SK-N-SH (cell line): ENCODE data around the gene PLXND1.

Experiments used
- FOXM1 ChIP-seq: IDR thresholded peaks from 2 replicates; pipeline ENCODE4 v1.4.0; 2012; ENCODE audit warnings: low read depth, mild to moderate bottlenecking
- MXI1 ChIP-seq: IDR thresholded peaks from 2 replicates; pipeline ENCODE4 v1.6.1; 2012; ENCODE audit warnings: mild to moderate bottlenecking, low read depth, low read length, improper control_type of control experiment
- RCOR1 ChIP-seq: fragments of 150-350 bp; IDR thresholded peaks from 2 replicates; pipeline ENCODE4 v1.6.1; 2017; ENCODE audit warnings: antibody characterized with exemption, low read length
- TAF1 ChIP-seq: IDR thresholded peaks from 2 replicates; pipeline ENCODE4 v1.6.1; 2012; ENCODE audit warnings: low read depth, mild to moderate bottlenecking, low read length, moderate library complexity, borderline replicate concordance
- TEAD4 ChIP-seq: IDR thresholded peaks from 2 replicates; pipeline ENCODE4 v1.4.0; 2012; ENCODE audit warnings: mild to moderate bottlenecking, borderline replicate concordance; ENCODE audit not compliant: insufficient read depth
- TF ChIP-seq, protein P1 (sequence below): fragments of 200-600 bp; sonication (generic); IDR thresholded peaks from 2 replicates; pipeline ENCODE4 v1.6.1; 2017; ENCODE audit warnings: antibody characterized with exemption, mild to moderate bottlenecking, moderate library complexity
- TF ChIP-seq, protein P2 (sequence below): IDR thresholded peaks from 2 replicates; pipeline ENCODE4 v1.6.1; 2012; ENCODE audit warnings: mild to moderate bottlenecking, low read depth, low read length, moderate library complexity
- TF ChIP-seq, protein P3 (sequence below): IDR thresholded peaks from 2 replicates; pipeline ENCODE4 v1.4.0; 2012; ENCODE audit warnings: low read depth, borderline replicate concordance

DNA sequence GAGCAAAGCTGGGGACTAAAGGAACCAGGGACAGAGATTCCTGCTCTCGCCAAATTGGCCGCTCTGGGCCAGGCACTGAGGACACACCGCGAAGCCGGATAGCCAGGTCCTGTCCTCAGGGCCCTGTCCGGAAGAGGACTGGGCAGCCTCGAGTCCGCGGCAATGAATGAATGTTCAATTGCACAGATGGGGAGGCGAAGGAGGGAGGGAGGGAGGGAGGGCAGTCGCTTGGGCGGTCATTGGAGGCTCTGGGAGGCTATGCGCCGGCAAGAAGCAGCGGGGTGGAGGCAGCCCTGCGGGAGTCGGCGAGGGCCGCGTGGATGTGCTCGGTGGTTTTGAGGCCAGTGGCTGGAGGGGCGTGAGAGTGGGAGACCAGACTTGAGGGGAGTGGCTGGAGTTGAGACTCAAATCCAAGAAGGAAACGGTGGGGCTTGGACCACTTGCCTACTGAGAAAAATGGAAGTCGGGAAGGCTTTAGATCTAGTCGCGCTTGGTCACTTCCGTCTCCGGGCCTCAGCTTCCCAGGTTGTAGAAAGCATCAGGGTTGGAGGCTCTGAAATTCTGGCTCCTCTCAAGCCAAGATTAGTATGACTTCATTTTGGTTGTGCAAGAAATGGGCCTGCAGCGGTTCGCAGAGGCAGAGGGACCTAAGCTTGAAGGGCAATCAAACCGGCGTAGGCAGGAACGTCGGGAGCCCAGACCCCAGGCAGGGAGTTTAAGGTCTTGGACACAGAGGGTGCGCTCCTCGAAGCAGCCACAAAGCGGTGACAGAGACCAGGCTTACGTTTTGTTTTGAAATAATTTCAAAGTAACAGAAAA is 21.1 kb upstream of the PLXND1 start:
- TF ChIP-seq, protein P1, sequence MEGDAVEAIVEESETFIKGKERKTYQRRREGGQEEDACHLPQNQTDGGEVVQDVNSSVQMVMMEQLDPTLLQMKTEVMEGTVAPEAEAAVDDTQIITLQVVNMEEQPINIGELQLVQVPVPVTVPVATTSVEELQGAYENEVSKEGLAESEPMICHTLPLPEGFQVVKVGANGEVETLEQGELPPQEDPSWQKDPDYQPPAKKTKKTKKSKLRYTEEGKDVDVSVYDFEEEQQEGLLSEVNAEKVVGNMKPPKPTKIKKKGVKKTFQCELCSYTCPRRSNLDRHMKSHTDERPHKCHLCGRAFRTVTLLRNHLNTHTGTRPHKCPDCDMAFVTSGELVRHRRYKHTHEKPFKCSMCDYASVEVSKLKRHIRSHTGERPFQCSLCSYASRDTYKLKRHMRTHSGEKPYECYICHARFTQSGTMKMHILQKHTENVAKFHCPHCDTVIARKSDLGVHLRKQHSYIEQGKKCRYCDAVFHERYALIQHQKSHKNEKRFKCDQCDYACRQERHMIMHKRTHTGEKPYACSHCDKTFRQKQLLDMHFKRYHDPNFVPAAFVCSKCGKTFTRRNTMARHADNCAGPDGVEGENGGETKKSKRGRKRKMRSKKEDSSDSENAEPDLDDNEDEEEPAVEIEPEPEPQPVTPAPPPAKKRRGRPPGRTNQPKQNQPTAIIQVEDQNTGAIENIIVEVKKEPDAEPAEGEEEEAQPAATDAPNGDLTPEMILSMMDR = peak; percentile 67
- no peak for TF ChIP-seq MXI1
- TF ChIP-seq TAF1 = no peak
- TF ChIP-seq RCOR1 = no peak
- TF ChIP-seq, protein P2, sequence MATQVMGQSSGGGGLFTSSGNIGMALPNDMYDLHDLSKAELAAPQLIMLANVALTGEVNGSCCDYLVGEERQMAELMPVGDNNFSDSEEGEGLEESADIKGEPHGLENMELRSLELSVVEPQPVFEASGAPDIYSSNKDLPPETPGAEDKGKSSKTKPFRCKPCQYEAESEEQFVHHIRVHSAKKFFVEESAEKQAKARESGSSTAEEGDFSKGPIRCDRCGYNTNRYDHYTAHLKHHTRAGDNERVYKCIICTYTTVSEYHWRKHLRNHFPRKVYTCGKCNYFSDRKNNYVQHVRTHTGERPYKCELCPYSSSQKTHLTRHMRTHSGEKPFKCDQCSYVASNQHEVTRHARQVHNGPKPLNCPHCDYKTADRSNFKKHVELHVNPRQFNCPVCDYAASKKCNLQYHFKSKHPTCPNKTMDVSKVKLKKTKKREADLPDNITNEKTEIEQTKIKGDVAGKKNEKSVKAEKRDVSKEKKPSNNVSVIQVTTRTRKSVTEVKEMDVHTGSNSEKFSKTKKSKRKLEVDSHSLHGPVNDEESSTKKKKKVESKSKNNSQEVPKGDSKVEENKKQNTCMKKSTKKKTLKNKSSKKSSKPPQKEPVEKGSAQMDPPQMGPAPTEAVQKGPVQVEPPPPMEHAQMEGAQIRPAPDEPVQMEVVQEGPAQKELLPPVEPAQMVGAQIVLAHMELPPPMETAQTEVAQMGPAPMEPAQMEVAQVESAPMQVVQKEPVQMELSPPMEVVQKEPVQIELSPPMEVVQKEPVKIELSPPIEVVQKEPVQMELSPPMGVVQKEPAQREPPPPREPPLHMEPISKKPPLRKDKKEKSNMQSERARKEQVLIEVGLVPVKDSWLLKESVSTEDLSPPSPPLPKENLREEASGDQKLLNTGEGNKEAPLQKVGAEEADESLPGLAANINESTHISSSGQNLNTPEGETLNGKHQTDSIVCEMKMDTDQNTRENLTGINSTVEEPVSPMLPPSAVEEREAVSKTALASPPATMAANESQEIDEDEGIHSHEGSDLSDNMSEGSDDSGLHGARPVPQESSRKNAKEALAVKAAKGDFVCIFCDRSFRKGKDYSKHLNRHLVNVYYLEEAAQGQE = no peak
- TF ChIP-seq, protein P3, sequence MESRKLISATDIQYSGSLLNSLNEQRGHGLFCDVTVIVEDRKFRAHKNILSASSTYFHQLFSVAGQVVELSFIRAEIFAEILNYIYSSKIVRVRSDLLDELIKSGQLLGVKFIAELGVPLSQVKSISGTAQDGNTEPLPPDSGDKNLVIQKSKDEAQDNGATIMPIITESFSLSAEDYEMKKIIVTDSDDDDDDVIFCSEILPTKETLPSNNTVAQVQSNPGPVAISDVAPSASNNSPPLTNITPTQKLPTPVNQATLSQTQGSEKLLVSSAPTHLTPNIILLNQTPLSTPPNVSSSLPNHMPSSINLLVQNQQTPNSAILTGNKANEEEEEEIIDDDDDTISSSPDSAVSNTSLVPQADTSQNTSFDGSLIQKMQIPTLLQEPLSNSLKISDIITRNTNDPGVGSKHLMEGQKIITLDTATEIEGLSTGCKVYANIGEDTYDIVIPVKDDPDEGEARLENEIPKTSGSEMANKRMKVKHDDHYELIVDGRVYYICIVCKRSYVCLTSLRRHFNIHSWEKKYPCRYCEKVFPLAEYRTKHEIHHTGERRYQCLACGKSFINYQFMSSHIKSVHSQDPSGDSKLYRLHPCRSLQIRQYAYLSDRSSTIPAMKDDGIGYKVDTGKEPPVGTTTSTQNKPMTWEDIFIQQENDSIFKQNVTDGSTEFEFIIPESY = no peak
- no peak for TF ChIP-seq TEAD4
- TF ChIP-seq FOXM1 = no peak
